Breast epithelium (tissue), 3 donors: ENCODE results near the gene ZNF451.

Experiments used
- POLR2A ChIP-seq: fragments of 450-650 bp; IDR thresholded peaks from one replicate; pipeline ENCODE4 v1.6.1; 2016; ENCODE audit warnings: antibody characterized with exemption, mild to moderate bottlenecking, moderate library complexity
- POLR2AphosphoS5 ChIP-seq, 3 donors: sonication (generic); formaldehyde crosslinking; IDR thresholded peaks; one replicate each; pipeline ENCODE4 v1.6.1; 2017; ENCODE audit warnings: antibody characterized with exemption in 3 of 3
- TF ChIP-seq, protein P1 (sequence below), 3 donors: fragments of 450-650 bp; IDR thresholded peaks; one replicate each; pipeline ENCODE4 v1.5.1; 2016 to 2017; ENCODE audit warnings: antibody characterized with exemption in 3 of 3, mild to moderate bottlenecking in 3 of 3, moderate library complexity in 3 of 3

DNA sequence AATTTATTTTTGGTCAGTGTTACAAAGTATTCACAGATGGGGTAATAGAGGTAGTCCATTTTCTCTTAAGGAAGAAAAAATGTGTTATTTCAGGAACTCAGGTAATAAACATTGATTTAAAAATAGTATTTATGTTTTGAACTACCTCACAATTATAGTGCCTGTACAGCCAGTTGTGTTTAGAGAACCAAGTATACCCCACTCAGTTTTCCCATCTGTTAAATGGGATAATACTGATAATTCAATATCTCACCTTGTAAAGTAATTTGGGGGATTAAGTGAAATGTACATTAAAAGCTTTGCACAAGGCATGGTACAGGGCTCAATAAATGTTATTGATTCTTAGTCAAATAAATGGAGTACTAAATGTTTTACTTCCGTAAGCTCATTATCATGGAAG lies 4.7 kb downstream of the ZNF451 start:
- TF ChIP-seq, protein P1, sequence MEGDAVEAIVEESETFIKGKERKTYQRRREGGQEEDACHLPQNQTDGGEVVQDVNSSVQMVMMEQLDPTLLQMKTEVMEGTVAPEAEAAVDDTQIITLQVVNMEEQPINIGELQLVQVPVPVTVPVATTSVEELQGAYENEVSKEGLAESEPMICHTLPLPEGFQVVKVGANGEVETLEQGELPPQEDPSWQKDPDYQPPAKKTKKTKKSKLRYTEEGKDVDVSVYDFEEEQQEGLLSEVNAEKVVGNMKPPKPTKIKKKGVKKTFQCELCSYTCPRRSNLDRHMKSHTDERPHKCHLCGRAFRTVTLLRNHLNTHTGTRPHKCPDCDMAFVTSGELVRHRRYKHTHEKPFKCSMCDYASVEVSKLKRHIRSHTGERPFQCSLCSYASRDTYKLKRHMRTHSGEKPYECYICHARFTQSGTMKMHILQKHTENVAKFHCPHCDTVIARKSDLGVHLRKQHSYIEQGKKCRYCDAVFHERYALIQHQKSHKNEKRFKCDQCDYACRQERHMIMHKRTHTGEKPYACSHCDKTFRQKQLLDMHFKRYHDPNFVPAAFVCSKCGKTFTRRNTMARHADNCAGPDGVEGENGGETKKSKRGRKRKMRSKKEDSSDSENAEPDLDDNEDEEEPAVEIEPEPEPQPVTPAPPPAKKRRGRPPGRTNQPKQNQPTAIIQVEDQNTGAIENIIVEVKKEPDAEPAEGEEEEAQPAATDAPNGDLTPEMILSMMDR (IDR thresholded peaks at IDR 0.05), result no peak
- no peak for TF ChIP-seq POLR2A
- TF ChIP-seq POLR2AphosphoS5 (IDR thresholded peaks at IDR 0.05), result no peak
